Thyroid gland (tissue), 4 donors: Measurements from ENCODE around the gene SMIM35. TPM values are rescaled to one million over a fixed set of nuclear protein-coding genes. Genes with fewer than 3 reads are reported as not detected.
"Not testable (repeated sequence)": the region's sequence is repeated elsewhere in the genome, so short reads cannot be mapped to it uniquely, and the experiment has no call there.

ENCODE experiments used
- DNase-seq, 2 donors: peaks; one replicate each; pipeline ENCODE4 v3.0.0-alpha.2; 2019
- H3K27ac ChIP-seq, 3 donors: fragments of 200-600 bp; sonication (generic); 1 replicate in 2 of 3; 2 replicates in 1 of 3; pipeline ENCODE4 v1.5.1; 2016 to 2019; ENCODE audit warnings: mild to moderate bottlenecking in 1 of 3, moderate library complexity in 1 of 3
- H3K27me3 ChIP-seq: fragments of 200-600 bp; sonication (generic); one replicate; pipeline ENCODE4 v1.5.1; 2019
- H3K36me3 ChIP-seq, 2 donors: fragments of 200-600 bp; sonication (generic); one replicate each; pipeline ENCODE4 v1.5.1; 2016 to 2019
- H3K4me1 ChIP-seq, 2 donors: fragments of 200-600 bp; sonication (generic); one replicate each; pipeline ENCODE4 v1.5.1; 2017 to 2019
- H3K4me3 ChIP-seq, 3 donors: fragments of 200-600 bp; sonication (generic); replicated peaks in 1 of 3; 1 replicate in 2 of 3; 2 replicates in 1 of 3; pipeline ENCODE4 v1.5.1; 2016; ENCODE audit warnings: mild to moderate bottlenecking in 1 of 3
- H3K9me3 ChIP-seq: fragments of 200-600 bp; sonication (generic); one replicate; pipeline ENCODE4 v1.5.1; 2017
- POLR2A ChIP-seq, 2 donors: fragments of 450-650 bp; IDR thresholded peaks; one replicate each; pipeline ENCODE4 v1.6.1; 2017; ENCODE audit warnings: antibody characterized with exemption in 2 of 2, mild to moderate bottlenecking in 2 of 2, moderate library complexity in 1 of 2
- WGBS, 2 donors: methylation state at CpG; one replicate each; pipeline ENCODE4 v1.1.5; 2017; 5-methylcytosine and 5-hydroxymethylcytosine counted together
- intact Hi-C: fragments of 100-400 bp; cut with DNase I; formaldehyde crosslinking; loops from one replicate; pipeline ENCODE4 v1.15.1; 2023
- total RNA-seq, 4 donors: library from RNA; depleted of rRNA; stranded (reverse); fragments of >200 nt; gene quantifications; one replicate each; pipeline ENCODE4 v1.2.3, GENCODE V29; 2016
- TF ChIP-seq, protein P1 (sequence below), 6 experiments: fragments of 200-600 bp in 3 of 6; fragments of 450-650 bp in 3 of 6; sonication (generic) in 3 of 6; IDR thresholded peaks; one replicate each; pipeline ENCODE4 v1.5.1; 2016 to 2019; ENCODE audit warnings: antibody characterized with exemption in 6 of 6, mild to moderate bottlenecking in 2 of 6, inconsistent platforms in 1 of 6, moderate library complexity in 1 of 6

Gene SMIM35
- total RNA-seq, 4 donors from 2014 or later = not detected

DNA sequence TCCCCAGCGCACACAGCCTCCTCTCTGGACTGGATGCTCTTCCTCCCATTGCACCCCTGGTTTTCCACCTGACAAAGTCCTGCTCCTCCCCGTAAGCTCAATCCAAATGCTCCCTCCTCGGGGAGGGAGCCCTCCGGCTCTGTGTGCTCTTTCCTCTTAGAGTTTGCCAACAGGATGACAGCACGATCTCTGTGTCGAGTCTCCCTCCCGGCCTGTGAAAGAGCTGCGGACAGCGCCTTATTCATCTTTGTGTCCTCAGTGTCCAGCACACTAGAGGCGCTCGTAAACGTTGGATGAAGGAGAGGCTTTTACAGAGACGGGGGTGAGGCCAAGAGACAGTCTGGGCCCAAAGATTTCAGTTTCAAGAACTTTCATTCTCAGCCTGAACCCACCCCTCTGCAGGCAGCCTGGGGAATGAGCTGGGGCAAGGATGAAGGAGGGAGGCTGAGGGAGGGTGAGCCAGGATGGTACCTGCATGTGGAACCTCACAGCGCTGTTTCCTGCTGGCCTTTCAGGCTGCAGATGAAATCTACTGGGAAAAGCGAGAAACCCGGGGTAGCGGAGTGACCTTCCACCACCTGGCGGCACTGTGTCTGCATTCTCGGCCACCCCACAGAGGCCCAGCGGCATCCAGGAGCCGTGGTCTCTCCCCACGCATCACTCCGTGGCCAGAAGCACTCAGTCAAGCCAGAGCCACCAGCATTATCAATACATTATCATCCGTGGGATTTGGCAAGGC, 18.4 kb downstream of the SMIM35 start:
- H3K27me3 ChIP-seq = no peaks in the 10 kb centered on the region
- TF ChIP-seq, protein P1, sequence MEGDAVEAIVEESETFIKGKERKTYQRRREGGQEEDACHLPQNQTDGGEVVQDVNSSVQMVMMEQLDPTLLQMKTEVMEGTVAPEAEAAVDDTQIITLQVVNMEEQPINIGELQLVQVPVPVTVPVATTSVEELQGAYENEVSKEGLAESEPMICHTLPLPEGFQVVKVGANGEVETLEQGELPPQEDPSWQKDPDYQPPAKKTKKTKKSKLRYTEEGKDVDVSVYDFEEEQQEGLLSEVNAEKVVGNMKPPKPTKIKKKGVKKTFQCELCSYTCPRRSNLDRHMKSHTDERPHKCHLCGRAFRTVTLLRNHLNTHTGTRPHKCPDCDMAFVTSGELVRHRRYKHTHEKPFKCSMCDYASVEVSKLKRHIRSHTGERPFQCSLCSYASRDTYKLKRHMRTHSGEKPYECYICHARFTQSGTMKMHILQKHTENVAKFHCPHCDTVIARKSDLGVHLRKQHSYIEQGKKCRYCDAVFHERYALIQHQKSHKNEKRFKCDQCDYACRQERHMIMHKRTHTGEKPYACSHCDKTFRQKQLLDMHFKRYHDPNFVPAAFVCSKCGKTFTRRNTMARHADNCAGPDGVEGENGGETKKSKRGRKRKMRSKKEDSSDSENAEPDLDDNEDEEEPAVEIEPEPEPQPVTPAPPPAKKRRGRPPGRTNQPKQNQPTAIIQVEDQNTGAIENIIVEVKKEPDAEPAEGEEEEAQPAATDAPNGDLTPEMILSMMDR (IDR thresholded peaks at IDR 0.05) = no peak
- H3K4me1 ChIP-seq = no peaks in the 10 kb centered on the region
- intact Hi-C loops = no loop called here
- no peaks in the 10 kb centered on the region for H3K36me3 ChIP-seq
- 62 to 68% methylated on average over 24 of the region's 24 CpGs for WGBS, 2 donors
- no peak overlapping the region for H3K4me3 ChIP-seq
- no peak overlapping the region for H3K27ac ChIP-seq
- H3K9me3 ChIP-seq = no peaks in the 10 kb centered on the region
- DNase-seq = no peak

GRCh38 chr11:118067006-118067405, 19.8 kb downstream of the SMIM35 start:
- TF ChIP-seq, protein P1 (IDR thresholded peaks at IDR 0.05) = no peak
- no peak for TF ChIP-seq POLR2A (IDR thresholded peaks at IDR 0.05)
- DNase-seq = no peak
- Histone ChIP-seq H3K27me3 (no peaks in the 10 kb centered on the region), H3K27ac (no peak overlapping the region), H3K36me3 (no peaks in the 10 kb centered on the region), H3K4me1 (no peaks in the 10 kb centered on the region), H3K9me3 (no peaks in the 10 kb centered on the region), H3K4me3 (no peak overlapping the region)
- 91 to 98% methylated on average over 7 to 8 of the region's 8 CpGs for WGBS, 2 donors
- intact Hi-C loops = no loop called here

- Histone ChIP-seq H3K27ac (no peak overlapping the region), H3K4me3 (no peak overlapping the region), H3K4me1 (no peaks in the 10 kb centered on the region), H3K36me3 (no peaks in the 10 kb centered on the region), H3K27me3 (no peaks in the 10 kb centered on the region), H3K9me3 (no peaks in the 10 kb centered on the region)
- no peak for DNase-seq
- TF ChIP-seq POLR2A (IDR thresholded peaks at IDR 0.05) = no peak
- TF ChIP-seq, protein P1 (IDR thresholded peaks at IDR 0.05) = no peak
- intact Hi-C loops = no loop called here
- WGBS, 2 donors = 90 to 92% methylated on average over 3 of the region's 3 CpGs
Observed at GRCh38 chr11:118065384-118065783, 21.4 kb downstream of the SMIM35 start.

DNA sequence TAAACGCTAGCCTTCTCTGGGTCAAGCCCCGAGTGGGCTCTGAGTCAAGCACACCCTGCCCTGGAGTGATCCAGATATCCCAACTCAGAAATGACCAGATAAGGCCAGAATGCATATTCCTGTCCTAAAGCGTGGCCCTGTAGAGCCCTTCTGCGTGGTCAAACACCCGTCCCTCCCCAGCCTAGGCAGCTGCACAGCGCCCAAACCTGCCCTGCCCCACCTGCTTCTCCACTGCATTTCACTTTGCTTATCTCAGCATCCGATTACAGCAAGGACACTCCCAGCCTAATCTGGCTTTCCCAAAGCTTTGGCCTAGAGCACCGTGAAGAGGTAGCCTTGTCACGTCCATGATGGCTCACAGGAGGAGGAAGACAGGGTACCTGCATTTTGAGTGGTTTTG, 21.8 kb downstream of the SMIM35 start:
- Histone ChIP-seq H3K4me1 (no peaks in the 10 kb centered on the region), H3K9me3 (no peaks in the 10 kb centered on the region), H3K4me3 (no peak overlapping the region), H3K27ac (no peak overlapping the region), H3K27me3 (no peaks in the 10 kb centered on the region), H3K36me3 (no peaks in the 10 kb centered on the region)
- WGBS, 2 donors = 86 to 95% methylated on average over 9 of the region's 9 CpGs
- TF ChIP-seq POLR2A (IDR thresholded peaks at IDR 0.05) = no peak
- TF ChIP-seq, protein P1 (IDR thresholded peaks at IDR 0.05) = no peak
- DNase-seq = no peak
- intact Hi-C loops = no loop called here

DNA sequence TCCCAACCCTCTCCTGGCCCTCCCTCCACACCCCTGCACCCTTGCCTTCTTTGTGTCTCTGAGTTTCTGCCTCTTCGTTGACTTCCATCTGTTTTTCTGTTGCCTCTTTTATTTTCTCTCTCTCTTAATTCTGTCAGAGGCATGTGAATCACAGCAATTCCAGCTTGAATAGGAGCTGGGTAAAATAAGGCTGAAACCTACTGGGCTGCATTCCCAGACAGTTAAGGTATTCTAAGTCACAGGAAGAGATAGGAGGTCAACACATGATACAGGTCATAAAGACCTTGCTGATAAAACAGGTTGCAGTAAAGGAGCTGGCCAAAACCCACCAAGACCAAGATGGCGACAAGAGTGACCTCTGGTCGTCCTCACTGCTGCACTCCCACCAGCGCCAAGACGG, 24.1 kb downstream of the SMIM35 start:
- DNase-seq, H3K4me1 ChIP-seq, H3K36me3 ChIP-seq, intact Hi-C loops, H3K4me3 ChIP-seq, H3K9me3 ChIP-seq, H3K27me3 ChIP-seq, H3K27ac ChIP-seq: not testable (repeated sequence)
- 91 to 98% methylated on average over 5 of the region's 5 CpGs for WGBS, 2 donors

GRCh38 chr11:118062181-118062580, 24.6 kb downstream of the SMIM35 start:
- 91 to 98% methylated on average over 5 of the region's 5 CpGs for WGBS, 2 donors
- H3K36me3 ChIP-seq, DNase-seq, intact Hi-C loops, H3K4me1 ChIP-seq, H3K27ac ChIP-seq, H3K9me3 ChIP-seq, H3K4me3 ChIP-seq, H3K27me3 ChIP-seq: not testable (repeated sequence)
